Right lobe of liver (tissue), 4 donors: ENCODE measurements around the gene SERPINA1.

Experiments
- CTCF ChIP-seq, 4 donors: fragments of 200-600 bp in 3 of 4; fragments of 450-650 bp in 1 of 4; IDR thresholded peaks; one replicate each; pipeline versions ENCODE4 v1.5.1 to v1.8.0; 2016 to 2022; ENCODE audit warnings: antibody characterized with exemption in 4 of 4, mild to moderate bottlenecking in 2 of 4
- POLR2A ChIP-seq: fragments of 450-650 bp; IDR thresholded peaks from one replicate; pipeline ENCODE4 v1.6.1; 2017; ENCODE audit warnings: antibody characterized with exemption, mild to moderate bottlenecking
- donor health status: DM: no; HTN: no; CAD: no.
- donor health status: DM: no; HTN: no; CAD: no.
- donor health status: DM: no; HTN: yes; CAD: no.

GRCh38 chr14:94346841-94347240 is 41.6 kb downstream of the SERPINA1 start:
- TF ChIP-seq CTCF (IDR thresholded peaks at IDR 0.05) (no peak), POLR2A (no peak)
